NCI-H82 treated with DMSO at 0.1 percent for 48 hours (cell line): ENCODE results near the gene ZC3H18.

Source experiments
- DNase-seq: peaks from one replicate; lab custom pipeline; 2025; ENCODE audit not compliant: unreplicated experiment; lab: John Stamatoyannopoulos, UW

The ZC3H18 gene

GRCh38 chr16:88636488-88637265 is 66.5 kb downstream of the ZC3H18 start:
- no peak for DNase-seq

- DNase-seq, result no peak
Observed at GRCh38 chr16:88638323-88639230, 68.4 kb downstream of the ZC3H18 start, which contains the start of gene IL17C. Gene IL17C, plus strand, starts transcription at chr16:88638572. Its CDS starts 70 bp downstream, at chr16:88638642.

- no peak for DNase-seq
Observed at GRCh38 chr16:88639231-88640038, 69.2 kb downstream of the ZC3H18 start.

GRCh38 chr16:88640039-88640495 is 69.9 kb downstream of the ZC3H18 start:
- no peak for DNase-seq

- no peak for DNase-seq
Observed at GRCh38 chr16:88640498-88641247, 70.5 kb downstream of the ZC3H18 start.

DNA sequence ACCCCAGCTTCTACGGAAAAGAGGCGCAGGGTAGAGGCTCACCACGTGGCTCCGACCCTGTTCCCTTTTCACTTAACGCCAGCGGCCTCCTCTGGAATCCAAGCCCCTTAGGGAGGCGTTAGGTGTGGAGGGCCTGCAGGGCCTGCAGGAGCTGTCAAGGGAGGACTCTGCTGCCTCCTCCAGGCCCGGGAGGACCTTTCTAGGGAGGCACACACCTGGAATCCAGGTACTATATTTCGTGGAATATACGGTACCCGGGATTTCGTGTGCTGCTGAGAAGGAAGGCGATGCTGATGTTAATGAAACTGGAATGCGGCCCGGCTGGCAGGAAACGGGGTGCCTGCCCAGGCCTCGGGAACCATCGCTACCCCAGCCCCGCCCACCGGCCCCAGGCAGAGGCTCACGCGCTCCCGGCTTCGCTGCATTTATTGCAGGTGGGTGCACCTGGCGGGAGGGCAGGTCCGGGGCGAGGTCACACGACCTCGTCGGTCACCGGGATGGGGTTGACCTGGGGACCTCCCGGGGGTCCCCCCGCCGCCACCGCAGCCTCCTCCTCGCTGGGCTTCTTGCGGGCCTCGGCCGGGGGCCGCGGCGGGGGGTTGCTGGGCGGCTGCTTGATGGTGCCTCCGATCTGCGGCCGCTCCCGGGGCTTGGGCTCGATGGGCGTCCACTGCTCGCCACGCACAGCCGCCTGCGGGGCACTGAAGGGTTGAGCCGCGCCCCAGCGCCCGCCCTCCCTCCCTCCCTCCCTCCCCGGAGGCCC is 72.9 kb downstream of the ZC3H18 start:
- DNase-seq, result no peak

GRCh38 chr16:88643644-88643932 is 73.4 kb downstream of the ZC3H18 start:
- DNase-seq, result no peak

GRCh38 chr16:88645455-88645854 is 75.3 kb downstream of the ZC3H18 start:
- no peak for DNase-seq

- no peak for DNase-seq
Observed at GRCh38 chr16:88645941-88646340, 75.7 kb downstream of the ZC3H18 start.

DNA sequence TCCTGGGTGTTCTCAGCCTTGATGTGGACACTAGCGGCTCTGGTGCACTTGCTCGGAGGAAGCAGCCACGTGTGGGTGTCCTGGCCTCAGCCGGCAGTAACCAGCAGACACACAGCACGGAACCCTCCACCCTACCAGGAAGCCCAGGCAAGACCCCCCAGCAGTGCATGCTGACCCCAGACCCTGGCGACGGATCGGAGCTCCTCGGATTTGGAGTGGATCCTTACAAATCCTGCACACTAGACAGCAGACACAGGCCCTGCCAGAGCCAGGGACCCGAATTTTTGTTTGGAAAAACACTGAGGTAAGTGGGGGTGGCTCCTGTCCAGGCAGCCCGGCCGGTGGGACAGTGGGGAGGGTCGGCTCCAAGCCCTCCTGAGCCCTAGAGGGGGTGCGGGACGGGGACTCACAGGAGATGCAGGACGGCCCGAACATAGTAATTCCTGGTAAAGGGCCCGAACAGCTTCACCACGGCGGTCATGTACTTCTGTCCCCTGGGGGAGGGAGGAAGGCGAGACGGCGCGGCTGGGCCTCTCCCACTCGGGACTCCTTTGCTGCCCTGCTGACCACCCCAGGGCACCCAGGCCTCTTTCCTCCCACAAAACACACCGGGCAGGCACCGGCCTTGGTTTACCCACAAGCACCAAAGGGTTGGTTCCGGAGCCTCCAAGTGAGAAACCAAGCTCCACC is 76.3 kb downstream of the ZC3H18 start:
- DNase-seq, result no peak

GRCh38 chr16:88647178-88648070 is 77.2 kb downstream of the ZC3H18 start:
- no peak for DNase-seq

GRCh38 chr16:88649195-88649923 is 79.2 kb downstream of the ZC3H18 start:
- DNase-seq, result no peak

- DNase-seq, result no peak
Observed at GRCh38 chr16:88649924-88650748, 79.9 kb downstream of the ZC3H18 start.

DNA sequence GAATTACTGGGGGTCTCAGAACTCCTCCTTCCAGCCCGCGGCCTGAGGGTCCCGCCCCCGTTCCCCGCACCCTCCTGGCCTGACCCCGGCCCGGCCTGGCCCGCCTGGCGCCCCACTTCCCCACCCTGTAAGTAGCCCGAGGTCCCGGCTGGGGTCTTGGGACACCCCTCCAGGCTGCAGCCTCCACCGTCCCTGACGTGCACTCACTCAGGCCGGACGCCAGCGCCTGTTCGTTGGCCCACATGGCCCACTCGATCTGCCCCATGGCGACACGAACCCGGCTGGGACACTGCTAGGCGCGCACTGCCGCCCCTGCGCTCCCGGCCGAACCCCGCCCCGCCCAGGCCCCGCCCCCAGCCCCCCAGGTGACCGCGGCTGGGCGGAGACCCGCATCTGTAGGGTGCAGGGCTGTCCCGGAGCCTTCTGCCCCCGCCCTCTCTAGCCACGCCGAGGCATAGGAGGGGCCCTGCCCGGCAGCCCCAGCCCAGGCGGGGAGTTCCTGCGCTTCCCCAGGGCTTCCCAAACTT is 80.6 kb downstream of the ZC3H18 start, which contains the start of gene CYBA:
TSS of gene CYBA (minus strand) at position 305 of the 527 bp plus-strand sequence. CDS start at position 265, 40 bp downstream.
- DNase-seq, result no peak

- DNase-seq, result no peak
Observed at GRCh38 chr16:88651276-88651988, 81.2 kb downstream of the ZC3H18 start.
